Fibroblast of lung (primary cell): Measurements from ENCODE around the gene PCDHGB5. TPM values are rescaled to one million over a fixed set of nuclear protein-coding genes. Genes with fewer than 3 reads are reported as not detected.

Experiments
- DNase-seq, 2 donors: peaks; one replicate each; pipeline versions ENCODE4 v3.0.0 to v3.0.0-alpha.2; 2010; ENCODE audit warnings: low read depth in 2 of 2
- H2AFZ ChIP-seq: 2 replicates; pipeline ENCODE4 v1.5.1; 2012; ENCODE audit warnings: low read length, control low read depth, inconsistent platforms
- H3K27ac ChIP-seq: 2 replicates; pipeline ENCODE4 v1.5.1; 2011; ENCODE audit warnings: low read length, control low read depth; ENCODE audit not compliant: insufficient read depth
- H3K27me3 ChIP-seq: 2 replicates; pipeline ENCODE4 v1.5.1; 2011; ENCODE audit warnings: mild to moderate bottlenecking, low read length; ENCODE audit not compliant: control insufficient read depth, insufficient read depth
- H3K36me3 ChIP-seq: 2 replicates; pipeline ENCODE4 v1.5.1; 2011; ENCODE audit warnings: low read length; ENCODE audit not compliant: control insufficient read depth, insufficient read depth
- H3K4me1 ChIP-seq: 2 replicates; pipeline ENCODE4 v1.5.1; 2011; ENCODE audit warnings: low read length; ENCODE audit not compliant: control insufficient read depth, insufficient read depth; ENCODE audit errors: extremely low read depth
- H3K4me2 ChIP-seq: 2 replicates; pipeline ENCODE4 v1.5.1; 2011; ENCODE audit warnings: low read length, control low read depth; ENCODE audit not compliant: insufficient read depth; ENCODE audit errors: extremely low read depth
- H3K4me3 ChIP-seq, 4 experiments: fragments of 200-600 bp in 1 of 4; sonication (generic) in 1 of 4; replicated peaks in 1 of 4; 2 replicates each; pipeline ENCODE4 v1.5.1; 2011 to 2016; ENCODE audit warnings: low read length in 4 of 4, low read depth in 3 of 4, mild to moderate bottlenecking in 3 of 4, control low read depth in 2 of 4, inconsistent platforms in 1 of 4, mixed read lengths in 1 of 4; ENCODE audit not compliant: insufficient read depth in 1 of 4; ENCODE audit errors: control extremely low read depth in 1 of 4
- H3K79me2 ChIP-seq: 2 replicates; pipeline ENCODE4 v1.5.1; 2012; ENCODE audit warnings: mild to moderate bottlenecking, low read length, inconsistent platforms; ENCODE audit not compliant: control insufficient read depth, insufficient read depth
- H3K9ac ChIP-seq: 2 replicates; pipeline ENCODE4 v1.5.1; 2011; ENCODE audit warnings: mild to moderate bottlenecking, low read length, control low read depth; ENCODE audit not compliant: insufficient read depth
- H3K9me3 ChIP-seq: 2 replicates; pipeline ENCODE4 v1.5.1; 2012; ENCODE audit warnings: low read depth, low read length; ENCODE audit not compliant: control insufficient read depth, insufficient read depth
- H4K20me1 ChIP-seq: 2 replicates; pipeline ENCODE4 v1.5.1; 2011; ENCODE audit warnings: low read length; ENCODE audit not compliant: control insufficient read depth, insufficient read depth; ENCODE audit errors: extremely low read depth
- EZH2 ChIP-seq: IDR thresholded peaks from 2 replicates; pipeline ENCODE4 v1.5.1; 2012; ENCODE audit warnings: low read length, control low read depth, mild to moderate bottlenecking; ENCODE audit errors: missing control alignments
- polyA plus RNA-seq, 2 donors: library from polyadenylated mRNA; depleted of rRNA in 1 of 2; stranded (reverse) in 1 of 2; unstranded in 1 of 2; fragments of >200 nt; gene quantifications; 2 replicates each; pipeline ENCODE4 v1.2.1, GENCODE V29; 2011 to 2012; ENCODE audit warnings: missing spikeins in 1 of 2
- total RNA-seq: library from RNA; depleted of rRNA; stranded (reverse); fragments of >200 nt; gene quantifications from 2 replicates; pipeline ENCODE4 v1.2.1, GENCODE V29; 2014
- TF ChIP-seq, protein P1 (sequence below), 2 donors: IDR thresholded peaks in 1 of 2; conservative IDR thresholded peaks in 1 of 2; 1 replicate in 1 of 2; 2 replicates in 1 of 2; pipeline ENCODE4 v1.5.1; 2011 to 2012; ENCODE audit warnings: low read length in 2 of 2, control low read depth in 1 of 2, inconsistent platforms in 1 of 2, low read depth in 1 of 2, mild to moderate bottlenecking in 1 of 2

PCDHGB5 gene
- total and polyA plus RNA-seq, 2 donors (not counting 1 experiment from before 2014, with no cell fraction given), result 19.6 to 21.5 TPM

DNA sequence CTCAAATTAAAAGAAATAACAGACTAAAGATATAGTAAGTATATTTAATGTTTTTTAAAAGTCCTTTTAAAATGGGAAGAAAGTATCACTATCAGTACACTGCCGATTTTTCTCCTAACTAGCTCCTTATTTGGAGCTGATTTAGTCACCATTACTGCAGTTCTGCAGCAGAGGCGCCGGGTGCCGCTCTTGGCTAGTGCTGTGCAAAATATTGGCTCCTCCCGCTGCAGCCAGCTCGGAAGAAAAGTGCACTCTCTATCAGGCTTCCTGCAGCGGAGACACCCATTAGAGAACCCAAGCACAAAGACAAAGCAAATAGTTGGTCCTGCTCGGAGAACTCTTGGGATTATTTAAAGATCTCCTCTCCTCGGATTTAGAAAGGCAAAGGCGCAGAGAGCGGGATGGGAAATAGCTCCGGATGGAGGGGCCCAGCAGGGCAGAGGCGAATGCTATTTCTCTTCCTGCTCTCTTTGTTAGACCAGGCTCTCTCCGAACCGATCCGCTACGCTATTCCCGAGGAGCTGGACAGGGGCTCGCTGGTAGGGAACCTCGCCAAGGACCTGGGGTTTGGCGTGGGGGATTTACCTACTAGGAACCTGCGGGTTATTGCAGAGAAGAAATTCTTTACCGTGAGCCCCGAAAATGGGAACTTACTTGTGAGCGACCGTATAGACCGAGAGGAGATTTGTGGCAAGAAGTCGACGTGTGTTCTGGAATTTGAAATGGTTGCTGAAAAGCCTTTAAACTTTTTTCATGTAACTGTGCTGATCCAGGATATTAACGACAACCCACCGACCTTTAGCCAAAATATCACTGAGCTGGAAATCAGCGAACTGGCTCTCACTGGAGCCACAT is 27.5 kb upstream of the PCDHGB5 start, which contains the start of gene PCDHGB3:
TSS of gene PCDHGB3 (plus strand) at position 249 of the 855 bp plus-strand sequence. CDS start at position 402, 153 bp downstream.
- peak within 1 kb of the TSS; percentile 59 for H3K4me2 ChIP-seq
- DNase-seq, result peak; percentile 53 to 70
- H3K4me1 ChIP-seq, result no peaks in the 10 kb centered on the region
- no peak within 1 kb of the TSS for H3K27ac ChIP-seq
- H3K79me2 ChIP-seq, result no peaks in the 10 kb centered on the region
- no peaks in the 10 kb centered on the region for H3K36me3 ChIP-seq
- H3K27me3 ChIP-seq, result peaks cover 16% of the 10 kb centered on the region
- TF ChIP-seq, protein P1, sequence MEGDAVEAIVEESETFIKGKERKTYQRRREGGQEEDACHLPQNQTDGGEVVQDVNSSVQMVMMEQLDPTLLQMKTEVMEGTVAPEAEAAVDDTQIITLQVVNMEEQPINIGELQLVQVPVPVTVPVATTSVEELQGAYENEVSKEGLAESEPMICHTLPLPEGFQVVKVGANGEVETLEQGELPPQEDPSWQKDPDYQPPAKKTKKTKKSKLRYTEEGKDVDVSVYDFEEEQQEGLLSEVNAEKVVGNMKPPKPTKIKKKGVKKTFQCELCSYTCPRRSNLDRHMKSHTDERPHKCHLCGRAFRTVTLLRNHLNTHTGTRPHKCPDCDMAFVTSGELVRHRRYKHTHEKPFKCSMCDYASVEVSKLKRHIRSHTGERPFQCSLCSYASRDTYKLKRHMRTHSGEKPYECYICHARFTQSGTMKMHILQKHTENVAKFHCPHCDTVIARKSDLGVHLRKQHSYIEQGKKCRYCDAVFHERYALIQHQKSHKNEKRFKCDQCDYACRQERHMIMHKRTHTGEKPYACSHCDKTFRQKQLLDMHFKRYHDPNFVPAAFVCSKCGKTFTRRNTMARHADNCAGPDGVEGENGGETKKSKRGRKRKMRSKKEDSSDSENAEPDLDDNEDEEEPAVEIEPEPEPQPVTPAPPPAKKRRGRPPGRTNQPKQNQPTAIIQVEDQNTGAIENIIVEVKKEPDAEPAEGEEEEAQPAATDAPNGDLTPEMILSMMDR (conservative IDR thresholded peaks at IDR 0.05 in 1 of 2, IDR thresholded peaks at IDR 0.05 in 1 of 2; ENCODE audit: low read depth in 1 of 2, low read length in 2 of 2), result peak; percentile 44 to 47
- TF ChIP-seq EZH2, result no peak
- peak within 1 kb of the TSS; percentile 7 for H3K9ac ChIP-seq
- peak within 1 kb of the TSS; percentile 30 for H2AFZ ChIP-seq
- no peaks in the 10 kb centered on the region for H4K20me1 ChIP-seq
- peaks cover 2% of the 10 kb centered on the region for H3K9me3 ChIP-seq
- peak within 1 kb of the TSS; percentile 25 to 48 (median 38) for H3K4me3 ChIP-seq

DNA sequence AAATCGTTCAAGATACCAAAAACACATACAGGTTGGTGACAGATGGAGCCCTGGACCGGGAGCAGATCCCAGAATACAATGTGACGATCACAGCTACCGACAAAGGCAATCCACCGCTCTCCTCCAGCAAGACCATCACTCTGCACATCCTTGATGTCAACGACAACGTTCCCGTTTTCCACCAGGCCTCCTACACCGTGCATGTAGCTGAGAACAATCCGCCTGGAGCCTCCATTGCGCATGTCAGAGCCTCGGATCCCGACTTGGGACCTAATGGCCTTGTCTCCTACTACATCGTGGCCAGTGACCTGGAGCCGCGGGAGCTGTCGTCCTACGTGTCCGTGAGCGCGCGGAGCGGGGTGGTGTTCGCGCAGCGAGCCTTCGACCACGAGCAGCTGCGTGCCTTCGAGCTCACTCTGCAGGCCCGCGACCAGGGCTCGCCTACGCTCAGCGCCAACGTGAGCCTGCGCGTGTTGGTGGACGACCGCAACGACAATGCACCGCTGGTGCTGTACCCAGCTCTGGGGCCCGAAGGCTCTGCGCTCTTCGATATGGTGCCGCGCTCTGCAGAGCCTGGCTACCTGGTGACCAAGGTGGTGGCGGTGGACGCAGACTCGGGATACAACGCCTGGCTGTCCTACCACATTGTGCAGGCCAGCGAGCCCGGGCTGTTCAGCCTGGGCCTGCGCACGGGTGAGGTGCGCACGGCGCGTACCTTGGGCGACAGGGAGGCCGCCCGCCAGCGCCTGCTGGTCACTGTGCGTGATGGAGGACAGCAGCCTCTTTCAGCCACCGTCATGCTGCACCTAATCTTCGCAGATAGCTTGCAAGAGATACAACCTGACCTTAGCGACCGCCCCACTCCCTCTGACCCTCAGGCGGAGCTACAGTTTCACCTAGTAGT is 25.9 kb upstream of the PCDHGB5 start:
- Histone ChIP-seq H4K20me1 (no peaks in the 10 kb centered on the region), H3K4me1 (no peaks in the 10 kb centered on the region), H3K9ac (no peak overlapping the region), H3K79me2 (no peaks in the 10 kb centered on the region), H3K36me3 (no peaks in the 10 kb centered on the region), H3K4me2 (no peak overlapping the region), H3K9me3 (peaks cover 2% of the 10 kb centered on the region), H3K4me3 (no peak overlapping the region), H3K27ac (no peak overlapping the region), H2AFZ (no peak overlapping the region), H3K27me3 (peaks cover 8% of the 10 kb centered on the region)
- TF ChIP-seq, protein P1 (conservative IDR thresholded peaks at IDR 0.05 in 1 of 2, IDR thresholded peaks at IDR 0.05 in 1 of 2; ENCODE audit: low read depth in 1 of 2, low read length in 2 of 2), result no peak
- no peak for TF ChIP-seq EZH2
- no peak for DNase-seq
